ENCODE data around the gene ELOVL2.
"Not testable (repeated sequence)": the region's sequence is repeated elsewhere in the genome, so short reads cannot be mapped to it uniquely, and the experiment has no call there.

Gene ELOVL2

DNA sequence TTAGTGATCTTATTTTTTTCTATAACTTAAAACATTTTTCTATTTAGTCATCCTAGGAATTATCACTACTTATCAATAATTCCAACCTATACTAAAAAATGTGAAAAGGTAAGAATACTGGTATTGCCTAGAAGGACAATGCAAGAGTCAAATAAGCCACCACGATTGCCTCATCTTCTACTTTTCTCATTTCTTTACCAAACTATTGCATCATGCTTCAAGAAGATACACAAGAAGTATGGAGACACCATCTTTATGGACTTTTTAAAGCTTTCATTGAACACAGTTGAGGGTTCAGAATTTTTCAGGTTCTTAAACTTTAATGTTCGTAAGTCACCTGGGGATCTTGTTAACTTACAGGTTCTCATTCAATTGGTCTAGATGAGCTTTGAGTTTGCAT is 25.9 kb downstream of the ELOVL2 start:
- no peak for DNase-seq

DNA sequence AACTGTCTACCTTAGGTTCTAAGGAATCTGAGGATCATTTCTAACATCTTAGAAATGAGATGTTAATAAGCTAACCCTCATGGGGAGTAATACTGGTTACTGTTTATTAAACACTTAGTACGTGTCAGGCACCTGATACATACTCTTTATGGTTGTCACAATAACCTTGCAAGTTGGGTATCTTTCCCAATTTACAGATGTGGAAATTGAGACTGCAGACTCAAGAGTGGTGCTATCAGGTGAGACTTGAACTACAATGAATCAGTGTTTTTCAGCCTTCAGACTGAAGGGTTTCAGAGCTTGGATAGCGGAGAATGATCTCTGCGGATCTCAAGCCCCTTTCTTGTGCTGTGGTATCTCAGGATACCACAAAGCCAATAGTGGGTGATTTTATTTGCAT is 27.0 kb downstream of the ELOVL2 start:
- DNase-seq, result no peak

DNA sequence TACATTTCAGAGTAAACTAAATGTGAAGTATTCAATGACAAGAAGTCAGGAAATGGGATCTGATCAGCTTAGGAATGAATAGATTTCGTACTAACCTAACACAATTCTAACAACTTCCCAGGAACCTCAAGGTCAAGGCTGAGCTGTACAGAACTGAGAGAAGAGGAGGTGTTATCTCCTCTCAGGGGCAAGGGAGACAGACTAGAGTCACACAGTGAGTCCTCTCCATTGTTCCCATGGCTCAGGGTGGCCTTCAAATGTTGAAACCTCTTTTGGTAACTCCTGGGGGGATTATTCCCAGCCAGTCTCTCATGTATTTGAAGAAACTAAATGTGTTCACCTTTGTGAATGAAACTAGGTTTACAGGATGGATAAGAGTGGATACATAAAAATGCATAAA is 27.7 kb downstream of the ELOVL2 start:
- no peak for DNase-seq

DNA sequence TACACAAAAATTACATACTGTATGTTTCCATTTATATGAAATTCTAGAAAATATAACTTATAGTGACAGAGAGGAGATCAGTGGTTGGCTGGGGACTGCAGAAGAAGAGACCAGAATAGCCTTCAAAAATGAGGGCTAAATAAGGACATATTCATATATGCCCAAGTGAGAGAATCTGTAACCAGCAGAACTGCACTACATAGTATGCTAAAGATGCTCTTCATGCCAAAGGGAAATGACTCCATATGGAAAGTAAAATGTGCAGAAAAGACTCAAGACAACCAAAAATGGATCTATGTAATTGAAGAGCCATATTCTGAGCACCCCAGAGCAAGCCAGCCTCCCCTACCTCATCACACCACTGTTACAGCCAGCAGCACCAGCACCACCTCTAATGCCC is 29.0 kb downstream of the ELOVL2 start:
- DNase-seq, result no peak

DNA sequence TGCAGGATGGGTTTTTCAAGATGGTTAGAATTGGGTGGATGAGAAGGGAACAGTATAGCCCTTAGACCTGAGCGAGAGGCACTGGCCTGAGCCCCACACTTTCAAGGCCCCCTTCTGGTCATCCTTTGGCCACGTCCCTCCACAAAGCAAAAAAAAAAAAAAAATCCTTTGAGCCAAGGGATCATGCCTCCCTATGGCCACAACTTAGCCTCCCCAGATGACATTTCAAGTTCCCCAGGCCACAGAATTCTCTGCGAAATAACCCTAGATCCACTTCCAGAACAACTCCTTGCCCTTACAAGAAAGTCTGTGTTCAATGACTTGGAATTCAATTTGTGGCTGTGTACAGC is 30.4 kb downstream of the ELOVL2 start:
- no peak for DNase-seq

DNA sequence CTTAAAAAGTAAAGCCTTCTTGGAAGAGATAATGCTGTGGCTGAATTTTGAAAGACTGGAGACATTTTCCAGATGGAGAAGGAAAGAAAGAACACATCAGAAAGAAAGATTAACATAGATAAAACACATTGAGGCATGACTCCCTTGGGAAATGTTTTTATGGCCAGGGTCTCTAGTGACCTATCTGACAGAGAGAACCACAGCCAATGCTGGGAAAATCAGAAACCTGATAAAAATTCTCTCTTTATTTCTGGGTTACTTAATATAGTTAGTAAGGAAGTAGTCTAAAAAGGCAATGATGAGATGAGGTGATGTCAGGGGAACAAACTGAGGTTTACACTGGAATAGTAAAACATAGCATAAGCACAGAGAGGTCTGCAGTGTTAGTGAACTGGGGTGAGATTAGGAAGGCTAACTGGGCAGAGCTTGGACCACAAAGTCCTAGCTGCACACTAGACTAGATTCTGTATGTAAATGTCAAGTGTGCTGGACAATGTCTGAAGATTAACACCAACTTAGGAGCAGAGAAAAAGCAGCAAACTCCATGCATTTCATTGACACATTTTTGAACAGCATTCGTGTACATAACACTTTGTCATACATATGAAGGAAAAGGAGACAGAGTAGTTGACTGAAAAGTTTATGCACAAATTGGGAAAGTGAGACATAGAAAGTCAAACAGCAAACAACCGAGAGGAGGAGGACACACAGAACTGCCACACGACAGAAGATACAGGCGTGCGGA is 31.0 kb downstream of the ELOVL2 start:
- DNase-seq, result no peak

GRCh38 chr6:11012295-11012754 is 31.8 kb downstream of the ELOVL2 start:
- DNase-seq, result no peak

DNA sequence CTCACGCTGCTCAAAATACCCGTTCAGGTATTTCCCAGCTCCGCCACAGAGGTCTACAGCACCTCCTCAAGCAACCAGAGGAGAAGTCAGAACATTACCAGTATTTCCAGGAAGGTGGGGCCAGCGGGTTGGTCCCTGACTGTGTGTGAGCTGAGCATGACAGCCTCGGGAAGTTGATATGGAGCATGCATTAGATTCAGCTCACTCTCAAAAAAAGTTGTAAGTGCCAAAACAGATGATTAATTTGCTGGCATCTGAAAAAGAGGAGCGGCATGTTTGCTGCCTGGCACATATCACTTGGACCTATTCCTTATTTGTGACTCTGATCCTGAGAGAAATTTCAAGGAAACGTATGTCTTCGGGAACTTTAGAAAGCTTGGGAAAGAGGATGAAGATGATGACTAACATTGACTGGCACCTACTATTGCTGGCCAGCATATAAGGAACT is 32.3 kb downstream of the ELOVL2 start:
- no peak for DNase-seq

DNA sequence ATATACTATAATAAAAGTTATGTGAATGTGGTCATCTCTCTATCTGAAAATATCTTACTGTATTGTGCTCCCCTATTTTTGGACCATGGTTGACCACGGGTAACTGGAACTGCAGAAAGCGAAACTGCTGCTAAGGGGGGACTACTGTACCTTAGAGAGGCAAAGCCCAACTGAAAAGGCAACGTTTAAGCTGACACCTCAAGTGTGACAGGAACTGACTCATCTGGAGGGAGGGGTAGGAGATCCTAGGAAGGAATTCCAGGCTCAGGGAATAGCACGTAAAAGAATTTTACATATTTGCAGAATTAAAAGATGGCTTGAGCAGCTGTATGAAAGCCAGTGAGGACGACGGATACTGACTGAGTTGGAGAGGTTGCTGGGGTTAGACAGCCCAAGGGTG is 34.8 kb downstream of the ELOVL2 start:
- no peak for DNase-seq

DNA sequence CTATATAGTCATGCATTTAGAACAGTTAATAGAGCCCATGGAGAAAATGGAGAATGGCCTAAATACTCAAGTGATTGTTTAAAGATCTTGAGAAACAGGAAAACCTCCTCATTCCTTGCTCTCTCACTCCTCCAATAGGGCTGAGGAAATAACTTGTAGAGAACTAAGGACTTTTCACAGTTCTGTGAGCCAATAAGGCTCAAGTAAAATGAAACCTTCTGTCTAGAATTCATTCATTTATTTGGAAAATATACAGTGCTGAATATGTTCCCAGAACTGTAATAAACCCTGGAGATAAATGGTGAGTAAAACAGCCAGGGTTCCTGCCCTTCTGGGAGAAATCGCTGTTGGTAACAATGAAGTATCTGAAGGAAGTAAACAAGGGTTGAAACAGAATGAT is 35.3 kb downstream of the ELOVL2 start:
- DNase-seq, result no peak

- DNase-seq, result no peak
These were observed 36.1 kb downstream of the ELOVL2 start for GRCh38 chr6:11007715-11008608.

- DNase-seq, result no peak
These were observed 38.0 kb downstream of the ELOVL2 start for GRCh38 chr6:11006061-11006460.

DNA sequence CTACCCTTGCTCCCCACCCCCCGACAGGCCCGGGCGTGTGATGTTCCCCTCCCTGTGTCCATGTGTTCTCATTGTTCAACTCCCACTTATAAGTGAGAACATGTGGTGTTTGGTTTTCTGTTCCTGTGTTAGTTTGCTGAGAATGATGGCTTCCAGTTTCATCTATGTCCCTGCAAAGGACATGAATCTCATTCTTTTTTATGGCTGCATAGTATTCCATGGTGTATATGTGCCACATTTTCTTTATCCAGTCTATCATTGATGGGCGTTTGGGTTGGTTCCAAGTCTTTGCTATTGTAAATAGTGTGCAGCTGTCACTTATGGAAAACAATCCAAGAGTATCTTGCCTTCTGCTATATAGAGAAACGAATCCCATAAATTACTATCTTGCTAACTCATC is 40.8 kb downstream of the ELOVL2 start:
- not testable (repeated sequence) for DNase-seq

DNA sequence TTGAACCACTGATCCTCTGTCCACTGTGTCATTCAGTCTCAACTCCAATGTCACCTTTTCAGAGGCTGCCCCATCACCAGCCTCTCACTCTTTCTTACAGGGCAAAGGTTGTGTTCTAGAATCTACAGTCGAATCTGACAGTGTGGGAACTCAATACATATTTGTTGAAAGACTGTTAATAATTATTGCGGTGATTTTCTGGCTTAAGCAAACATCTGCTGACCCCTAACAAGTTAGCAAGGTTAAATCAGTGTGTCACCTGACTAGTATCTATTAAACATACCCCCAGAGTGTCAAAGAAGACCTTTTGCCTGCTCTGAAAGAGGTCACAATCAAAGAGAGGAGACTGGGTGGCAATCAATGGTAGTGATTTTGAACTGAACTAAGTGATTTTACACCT is 41.9 kb downstream of the ELOVL2 start:
- no peak for DNase-seq

DNA sequence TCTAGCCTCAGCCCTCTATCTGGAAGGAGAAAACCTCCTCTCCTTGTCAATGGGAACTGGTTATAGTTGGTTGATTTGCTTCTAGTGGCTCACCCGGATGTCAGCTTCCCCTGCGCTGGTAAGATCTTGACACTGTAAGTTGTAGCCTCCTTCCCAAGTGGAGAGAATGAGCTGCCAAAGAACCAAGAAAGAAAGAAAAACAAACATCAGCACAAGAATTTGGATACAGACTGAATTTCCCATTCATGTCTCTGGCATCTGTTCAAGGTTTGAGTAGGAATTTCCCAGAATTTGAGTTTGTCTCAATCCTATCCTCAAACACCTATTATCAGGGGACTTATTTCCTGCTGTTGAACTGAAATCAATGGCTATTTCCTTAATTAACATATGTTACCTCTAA is 44.1 kb downstream of the ELOVL2 start:
- DNase-seq, result no peak

DNA sequence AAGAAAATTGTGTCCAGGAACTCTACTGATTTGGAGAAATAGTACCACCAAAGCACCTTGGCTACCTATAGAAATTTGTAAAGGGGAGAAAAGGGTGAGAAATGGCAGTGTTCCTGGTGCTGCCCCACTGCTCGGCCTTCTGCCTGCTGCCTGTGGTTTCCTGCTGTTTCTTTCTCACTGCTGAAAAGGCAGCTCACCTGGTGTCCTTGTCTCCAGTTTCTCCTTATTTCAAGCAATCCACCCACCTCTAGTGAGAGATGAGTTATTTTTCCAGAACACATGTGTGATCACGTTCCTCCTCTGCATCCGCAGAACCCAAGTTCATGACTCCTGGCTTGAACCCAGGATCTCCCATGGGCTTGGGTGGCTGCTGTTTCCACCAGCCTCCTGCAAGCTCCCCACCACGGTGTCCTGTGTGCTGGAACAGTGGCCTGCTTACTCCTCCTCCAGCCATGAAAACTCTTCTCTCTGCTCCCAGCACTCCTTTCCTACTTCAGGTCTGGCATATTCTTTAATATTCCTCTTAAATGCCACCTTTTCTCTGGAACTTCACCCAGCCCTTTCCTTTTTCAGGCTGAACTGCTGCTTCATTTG is 48.9 kb downstream of the ELOVL2 start:
- DNase-seq, result no peak

DNA sequence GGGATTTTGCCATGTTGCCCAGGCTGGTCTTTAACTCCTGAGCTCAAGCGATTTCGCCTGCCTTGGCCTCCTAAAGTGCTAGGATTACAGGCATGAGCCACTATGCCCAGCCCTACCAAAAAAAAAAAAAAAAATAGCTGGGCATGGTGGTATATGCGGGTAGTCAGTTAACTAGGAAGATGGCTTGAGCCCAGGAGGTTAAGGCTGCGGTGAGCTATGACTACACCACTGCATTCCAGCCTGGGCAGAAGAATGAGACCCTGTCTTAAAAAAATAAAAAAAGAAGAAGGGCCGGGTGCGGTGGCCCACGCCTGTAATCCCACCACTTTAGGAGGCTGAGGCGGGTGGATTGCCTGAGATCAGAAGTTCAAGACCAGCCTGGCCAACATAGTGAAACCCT is 50.2 kb downstream of the ELOVL2 start:
- DNase-seq, result no peak

DNA sequence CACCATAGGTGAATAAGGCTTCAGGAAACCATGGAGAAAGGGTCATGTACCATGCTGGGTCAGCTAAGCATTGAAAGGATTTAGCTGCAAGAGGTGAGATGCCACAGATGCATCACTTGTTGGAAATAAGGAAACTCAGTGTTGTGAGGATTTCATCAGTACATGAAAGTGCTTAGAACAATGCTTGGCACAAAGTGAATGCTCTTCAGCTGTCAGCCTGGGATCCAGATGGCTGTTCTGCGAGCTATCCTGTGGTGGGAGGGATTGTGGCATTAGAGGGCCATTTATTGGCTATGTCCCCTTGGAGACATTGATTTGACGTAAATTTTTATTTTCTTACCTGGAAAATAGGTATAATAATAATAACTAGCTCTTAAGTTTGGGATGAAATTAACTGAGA is 53.0 kb downstream of the ELOVL2 start:
- no peak for DNase-seq

GRCh38 chr6:10989587-10989986 is 54.5 kb downstream of the ELOVL2 start:
- no peak for DNase-seq

- not testable (repeated sequence) for DNase-seq
These were observed 59.1 kb downstream of the ELOVL2 start for GRCh38 chr6:10984959-10985358.

DNA sequence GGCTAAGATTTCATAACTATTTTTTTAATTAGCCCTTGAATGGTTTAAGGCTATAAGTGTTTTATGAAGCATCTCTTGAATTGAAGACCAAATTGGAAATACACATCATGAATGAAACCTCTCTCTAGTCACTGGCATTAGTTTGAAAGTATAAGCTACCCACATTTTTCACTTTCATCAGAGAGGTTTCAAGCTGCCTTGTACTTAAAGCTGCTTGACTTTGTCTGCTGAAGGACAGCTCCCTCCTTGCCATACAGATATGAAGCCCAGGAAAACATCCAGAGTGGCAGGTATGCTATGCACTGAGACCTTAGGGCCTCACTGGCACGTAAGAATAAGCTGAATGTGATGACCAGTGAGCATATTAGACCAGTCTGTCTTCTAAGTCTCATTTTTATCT is 62.7 kb downstream of the ELOVL2 start:
- no peak for DNase-seq

GRCh38 chr6:10979603-10980002 is 64.5 kb downstream of the ELOVL2 start:
- no peak for DNase-seq

- DNase-seq, result no peak
These were observed 66.7 kb downstream of the ELOVL2 start for GRCh38 chr6:10977231-10977968.

All from stimulated activated CD4-positive, alpha-beta T cell treated with anti-CD3 and anti-CD28 coated beads, Interleukin-4, amount 100 ng/mL, for 1 hour (primary cell).